ENCODE data around the gene SLC44A3. TPM values are rescaled to one million over a fixed set of nuclear protein-coding genes. Genes with fewer than 3 reads are reported as not detected.

The SLC44A3 gene
- total RNA-seq, 1 donor: 2.9 TPM

DNA sequence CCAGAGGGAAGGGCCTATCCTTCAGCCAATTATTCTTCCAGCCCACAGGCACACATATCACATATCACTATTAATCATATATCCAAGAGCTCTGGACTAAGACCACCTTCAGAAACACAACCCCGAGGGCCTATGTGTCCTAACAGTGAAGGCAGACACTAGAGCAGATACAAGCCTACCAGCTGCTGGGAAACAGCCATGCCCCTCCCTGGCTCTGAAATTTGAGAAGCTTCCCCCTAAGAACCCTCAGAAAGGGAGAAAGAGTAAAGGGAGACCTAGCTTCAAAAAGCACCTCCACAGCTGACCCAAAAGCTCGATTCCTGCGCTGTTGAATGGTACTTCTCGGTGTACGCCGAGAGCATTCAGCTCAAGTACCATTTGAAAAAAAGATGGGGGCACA is 89.3 kb downstream of the SLC44A3 start:
- no peak overlapping the region for H3K4me2 ChIP-seq (ENCODE audit: insufficient read depth, low read length)
- H3K79me2 ChIP-seq (ENCODE audit: insufficient read depth, low read length): peaks cover 98% of the 10 kb centered on the region
- DNase-seq (ENCODE audit: insufficient read length, low spot score, missing footprints): no peak
- H3K4me3 ChIP-seq (ENCODE audit: insufficient read depth, low read length): no peak overlapping the region
- peaks cover 33% of the 10 kb centered on the region for H3K36me3 ChIP-seq (ENCODE audit: insufficient read depth, low read length)
- peaks cover 29% of the 10 kb centered on the region for H3K4me1 ChIP-seq (ENCODE audit: insufficient read depth, low read length)
- H3K27ac ChIP-seq (ENCODE audit: low read depth, low read length): no peak overlapping the region
- H3K9me3 ChIP-seq (ENCODE audit: low read depth, low read length): no peaks in the 10 kb centered on the region
- TF ChIP-seq CTCF (IDR thresholded peaks at IDR 0.05; ENCODE audit: extremely low read depth, low read depth, low read length): no peak
- peaks cover 92% of the 10 kb centered on the region for H4K20me1 ChIP-seq (ENCODE audit: insufficient read depth, low read length)
- no peak overlapping the region for H2AFZ ChIP-seq (ENCODE audit: low read length)
- H3K27me3 ChIP-seq (ENCODE audit: insufficient read depth, low read length): no peaks in the 10 kb centered on the region

DNA sequence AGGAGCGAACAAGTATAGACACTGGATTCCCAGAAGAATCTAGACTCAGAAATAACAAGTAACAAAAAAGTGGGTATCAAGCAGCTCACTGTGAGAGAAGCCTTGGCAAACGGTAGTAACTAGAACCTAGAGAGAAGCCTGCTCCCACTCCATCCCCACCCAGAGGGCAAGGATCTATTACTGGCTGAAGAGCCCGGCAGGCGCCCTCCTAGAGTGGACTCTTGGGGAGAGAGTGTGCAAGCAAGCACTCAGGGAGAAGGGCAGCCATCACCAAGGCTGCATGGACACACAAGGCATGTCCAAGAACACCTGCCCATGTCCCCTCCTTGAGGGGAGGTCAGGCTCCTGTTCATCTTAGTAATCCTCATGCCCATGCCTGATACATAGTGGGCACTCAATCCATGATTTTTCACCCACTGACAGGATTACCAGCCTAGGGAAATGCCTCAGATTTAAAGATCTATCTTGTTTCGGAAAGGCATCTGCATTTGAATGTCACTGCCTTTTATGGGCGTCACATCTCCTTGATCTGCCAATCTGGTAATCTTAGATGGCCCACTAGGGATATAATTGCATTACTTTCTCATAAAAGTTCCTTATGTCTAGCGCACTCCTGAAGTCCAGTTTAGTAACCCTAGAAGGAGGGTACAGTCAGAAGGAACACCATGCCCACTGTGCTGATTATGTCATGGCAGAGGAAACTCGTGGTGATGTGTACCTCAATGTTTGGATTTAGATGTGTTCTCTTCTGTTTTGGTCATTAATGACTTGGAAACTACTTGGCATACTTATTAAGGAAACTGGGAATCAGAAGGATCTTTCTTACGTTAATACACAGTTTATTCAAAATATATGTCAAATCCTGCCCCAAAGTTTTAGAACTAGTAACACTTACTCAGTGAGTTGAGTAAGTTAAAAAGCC is 92.4 kb downstream of the SLC44A3 start:
- H2AFZ ChIP-seq (ENCODE audit: low read length): no peak overlapping the region
- peaks cover 92% of the 10 kb centered on the region for H4K20me1 ChIP-seq (ENCODE audit: insufficient read depth, low read length)
- peaks cover 98% of the 10 kb centered on the region for H3K79me2 ChIP-seq (ENCODE audit: insufficient read depth, low read length)
- H3K4me1 ChIP-seq (ENCODE audit: insufficient read depth, low read length): peaks cover 22% of the 10 kb centered on the region
- H3K27me3 ChIP-seq (ENCODE audit: insufficient read depth, low read length): no peaks in the 10 kb centered on the region
- no peaks in the 10 kb centered on the region for H3K9me3 ChIP-seq (ENCODE audit: low read depth, low read length)
- TF ChIP-seq CTCF (IDR thresholded peaks at IDR 0.05; ENCODE audit: extremely low read depth, low read depth, low read length): no peak
- no peak for DNase-seq (ENCODE audit: insufficient read length, low spot score, missing footprints)
- no peak overlapping the region for H3K4me3 ChIP-seq (ENCODE audit: insufficient read depth, low read length)
- peak overlapping the region; percentile 32 for H3K27ac ChIP-seq (ENCODE audit: low read depth, low read length)
- peaks cover 33% of the 10 kb centered on the region for H3K36me3 ChIP-seq (ENCODE audit: insufficient read depth, low read length)
- H3K4me2 ChIP-seq (ENCODE audit: insufficient read depth, low read length): no peak overlapping the region

DNA sequence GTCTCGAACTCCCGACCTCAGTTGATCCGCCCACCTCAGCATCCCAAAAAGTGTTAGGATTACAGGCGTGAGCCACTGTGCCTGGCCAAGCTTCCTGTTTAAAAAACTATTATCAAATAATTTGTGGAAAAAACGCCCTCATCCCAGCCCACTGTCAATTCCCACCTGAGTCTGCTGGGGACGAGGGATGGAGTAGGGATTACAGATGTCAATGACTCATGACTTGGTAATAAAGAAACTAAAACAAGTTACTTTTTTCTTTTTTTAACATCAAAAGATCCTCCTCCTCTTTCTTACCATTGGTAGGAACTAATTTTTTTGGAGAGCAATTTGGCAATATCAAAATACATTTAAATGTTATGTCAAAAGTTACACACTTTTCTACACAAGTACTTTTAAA is 97.1 kb downstream of the SLC44A3 start:
- TF ChIP-seq CTCF (IDR thresholded peaks at IDR 0.05; ENCODE audit: extremely low read depth, low read depth, low read length): no peak
- Histone ChIP-seq H3K4me2 (ENCODE audit: insufficient read depth, low read length) (no peak overlapping the region), H3K27me3 (ENCODE audit: insufficient read depth, low read length) (no peaks in the 10 kb centered on the region), H3K36me3 (ENCODE audit: insufficient read depth, low read length) (peaks cover 11% of the 10 kb centered on the region), H3K27ac (ENCODE audit: low read depth, low read length) (no peak overlapping the region), H3K9me3 (ENCODE audit: low read depth, low read length) (no peaks in the 10 kb centered on the region), H4K20me1 (ENCODE audit: insufficient read depth, low read length) (peaks cover 81% of the 10 kb centered on the region), H3K79me2 (ENCODE audit: insufficient read depth, low read length) (peaks cover 100% of the 10 kb centered on the region), H3K4me1 (ENCODE audit: insufficient read depth, low read length) (peaks cover 36% of the 10 kb centered on the region), H3K4me3 (ENCODE audit: insufficient read depth, low read length) (no peak overlapping the region), H2AFZ (ENCODE audit: low read length) (no peak overlapping the region)
- DNase-seq (ENCODE audit: insufficient read length, low spot score, missing footprints): no peak

GRCh38 chr1:94919241-94920030 is 99.3 kb downstream of the SLC44A3 start:
- Histone ChIP-seq H3K36me3 (ENCODE audit: insufficient read depth, low read length) (peaks cover 21% of the 10 kb centered on the region), H3K4me1 (ENCODE audit: insufficient read depth, low read length) (peaks cover 45% of the 10 kb centered on the region), H3K27me3 (ENCODE audit: insufficient read depth, low read length) (no peaks in the 10 kb centered on the region), H4K20me1 (ENCODE audit: insufficient read depth, low read length) (peaks cover 74% of the 10 kb centered on the region), H3K27ac (ENCODE audit: low read depth, low read length) (peak overlapping the region; percentile 23), H3K9me3 (ENCODE audit: low read depth, low read length) (no peaks in the 10 kb centered on the region), H3K4me2 (ENCODE audit: insufficient read depth, low read length) (peak overlapping the region; percentile 30), H2AFZ (ENCODE audit: low read length) (no peak overlapping the region), H3K4me3 (ENCODE audit: insufficient read depth, low read length) (no peak overlapping the region), H3K79me2 (ENCODE audit: insufficient read depth, low read length) (peaks cover 100% of the 10 kb centered on the region)
- no peak for DNase-seq (ENCODE audit: insufficient read length, low spot score, missing footprints)
- no peak for TF ChIP-seq CTCF (IDR thresholded peaks at IDR 0.05; ENCODE audit: extremely low read depth, low read depth, low read length)
